Upper lobe of left lung (tissue), 4 donors: Measurements from ENCODE around the gene SPP1.

Source experiments
- CTCF ChIP-seq, 6 experiments: fragments of 450-650 bp in 4 of 6; fragments of 200-600 bp in 2 of 6; sonication (generic) in 2 of 6; IDR thresholded peaks; one replicate each; pipeline ENCODE4 v1.5.1; 2016 to 2019; ENCODE audit warnings: antibody characterized with exemption in 6 of 6
- EP300 ChIP-seq, 4 donors: sonication (generic); formaldehyde crosslinking; IDR thresholded peaks; one replicate each; pipeline ENCODE4 v1.5.1; 2017; ENCODE audit warnings: antibody characterized with exemption in 4 of 4, control low read depth in 2 of 4
- POLR2A ChIP-seq, 4 donors: fragments of 450-650 bp; IDR thresholded peaks; one replicate each; pipeline ENCODE4 v1.5.1; 2016 to 2017; ENCODE audit warnings: antibody characterized with exemption in 4 of 4, mild to moderate bottlenecking in 2 of 4
- POLR2AphosphoS5 ChIP-seq, 2 donors: sonication (generic); formaldehyde crosslinking; IDR thresholded peaks; one replicate each; pipeline ENCODE4 v1.5.1; 2017; ENCODE audit warnings: antibody characterized with exemption in 2 of 2

- no peak for TF ChIP-seq CTCF (IDR thresholded peaks at IDR 0.05)
- no peak for TF ChIP-seq POLR2A (IDR thresholded peaks at IDR 0.05)
- no peak for TF ChIP-seq EP300 (IDR thresholded peaks at IDR 0.05)
- no peak for TF ChIP-seq POLR2AphosphoS5 (IDR thresholded peaks at IDR 0.05)
Measured at GRCh38 chr4:87957061-87957460, 18.5 kb upstream of the SPP1 start.
